Stimulated activated CD8-positive, alpha-beta memory T cell treated with anti-CD3 and anti-CD28 coated beads, Interleukin-12 subunit alpha, Interleukin-12 subunit beta, amount 100 ng/mL, for 1 hour (primary cell): ENCODE results near the gene PHLPP1.

Experiments used
- DNase-seq: peaks from one replicate; pipeline ENCODE4 v3.0.0-alpha.2; 2020; ENCODE audit warnings: low read depth

The PHLPP1 gene

GRCh38 chr18:62811674-62812073, 96.3 kb downstream of the PHLPP1 start:
- DNase-seq: no peak

DNA sequence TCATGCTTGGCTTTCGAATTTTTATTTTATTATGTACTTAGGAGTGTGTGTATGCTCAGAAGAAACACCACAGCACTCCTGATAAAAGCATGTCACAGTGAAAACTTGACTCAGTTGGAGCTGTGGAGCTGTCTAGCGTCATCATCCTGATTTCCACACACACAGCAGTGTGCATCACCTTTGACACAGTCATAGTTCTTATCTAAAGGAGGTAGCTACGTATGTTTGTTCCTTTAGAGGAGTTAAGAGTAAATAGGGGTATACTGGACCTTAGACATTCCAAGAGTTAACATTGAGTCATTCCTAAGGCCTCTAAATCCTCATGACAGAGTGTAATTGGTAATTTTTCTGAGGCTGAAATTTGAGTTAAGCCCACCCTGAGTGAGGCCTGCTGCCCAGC, 96.9 kb downstream of the PHLPP1 start:
- no peak for DNase-seq

GRCh38 chr18:62812876-62813275, 97.5 kb downstream of the PHLPP1 start:
- DNase-seq: no peak

GRCh38 chr18:62814132-62814759, 98.9 kb downstream of the PHLPP1 start:
- no peak for DNase-seq

DNA sequence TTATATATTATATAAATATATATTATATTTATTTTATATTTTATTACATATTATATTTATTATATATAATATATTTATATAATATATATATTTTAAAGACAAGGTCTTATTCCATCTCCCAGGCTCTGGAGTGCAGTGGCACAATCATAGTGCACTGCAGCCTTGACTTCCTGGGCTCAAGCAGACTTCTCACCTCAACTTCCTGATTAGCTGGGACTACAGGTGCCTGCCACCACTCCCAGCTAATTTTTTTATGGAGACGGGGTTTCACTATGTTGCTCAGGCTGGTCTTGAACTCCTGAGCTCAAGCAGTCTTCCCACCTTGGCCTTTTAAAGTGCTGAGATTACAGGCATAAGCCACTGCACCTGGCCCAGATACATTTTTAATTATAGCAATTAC, 110.0 kb downstream of the PHLPP1 start:
- no peak for DNase-seq

DNA sequence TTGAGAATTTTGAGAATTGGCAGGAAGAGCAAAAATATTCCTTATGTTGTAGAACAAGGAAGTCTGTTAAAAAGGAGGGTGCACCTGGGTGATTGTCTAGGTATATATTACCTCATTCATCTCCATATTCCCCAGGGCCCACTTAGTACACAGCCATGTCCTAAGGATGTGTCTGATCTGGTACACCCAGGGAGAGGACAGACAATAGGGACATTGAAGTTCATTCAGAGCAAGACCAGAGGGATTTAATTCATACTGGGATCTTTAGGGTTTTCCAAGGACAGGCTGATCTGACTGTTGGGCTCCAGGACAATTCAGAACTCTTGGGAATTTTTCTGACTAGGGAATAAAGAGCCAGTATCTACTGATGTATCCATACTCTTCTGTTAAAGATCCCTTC, 112.1 kb downstream of the PHLPP1 start:
- no peak for DNase-seq

DNA sequence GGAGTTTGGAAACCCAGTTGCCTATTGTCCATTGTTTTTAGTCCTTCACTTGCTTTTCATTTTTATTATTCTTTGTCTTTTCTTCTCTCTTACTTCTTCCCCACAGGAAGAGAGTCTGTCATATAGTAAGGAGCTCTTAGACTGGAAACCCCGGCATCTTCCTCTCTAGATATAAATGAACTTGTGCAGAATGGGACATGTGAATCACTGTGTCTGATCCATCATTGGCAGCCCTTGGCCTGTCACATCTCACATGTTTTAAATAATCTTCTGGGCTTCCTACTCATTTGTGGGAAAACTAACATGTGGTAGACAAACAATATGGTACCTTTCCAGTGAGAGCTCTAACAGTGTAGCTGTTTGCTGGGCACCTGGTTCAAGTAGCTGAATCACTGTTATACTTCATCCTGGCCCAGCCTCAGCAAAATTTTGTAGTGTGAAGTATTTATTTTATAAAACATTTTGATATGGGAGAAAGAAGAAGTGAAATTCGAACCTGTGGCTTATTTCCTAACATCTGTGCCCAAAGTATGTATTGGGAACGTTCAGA, 112.8 kb downstream of the PHLPP1 start:
- DNase-seq: no peak

DNA sequence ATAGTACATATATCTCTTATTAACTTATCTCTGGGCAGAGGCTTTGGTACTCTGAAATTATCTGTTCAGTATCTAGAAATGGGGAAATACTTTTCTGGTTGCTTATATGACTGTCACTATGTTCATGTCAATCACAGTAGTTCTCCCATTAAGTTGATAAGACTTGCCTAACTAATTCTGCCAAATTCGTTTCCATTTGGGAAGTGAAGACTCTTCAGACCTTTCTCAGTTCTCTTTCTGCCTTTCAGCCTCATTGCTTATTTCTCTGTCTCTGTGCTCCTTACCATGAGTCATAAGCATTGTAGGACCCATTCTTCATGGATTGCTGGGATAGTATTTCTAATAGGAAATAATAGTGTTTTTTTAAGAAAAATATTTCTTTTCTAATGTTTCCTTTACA, 113.5 kb downstream of the PHLPP1 start:
- DNase-seq: no peak

DNA sequence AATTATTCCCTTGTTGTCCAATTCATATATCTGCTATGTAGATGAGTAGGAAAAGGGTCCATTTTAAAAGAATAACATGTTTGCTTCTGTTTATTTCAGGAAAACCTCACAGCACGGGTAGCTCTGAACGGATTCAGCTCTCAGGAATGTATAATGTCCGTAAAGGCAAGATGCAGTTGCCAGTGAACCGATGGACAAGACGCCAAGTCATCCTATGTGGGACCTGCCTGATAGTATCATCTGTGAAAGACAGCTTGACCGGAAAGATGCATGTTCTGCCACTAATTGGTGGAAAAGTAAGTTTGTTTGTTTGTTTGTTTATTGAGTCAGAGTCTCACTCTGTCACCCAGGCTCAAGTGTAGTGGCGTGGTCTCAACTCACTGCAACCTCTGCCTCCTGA, 114.6 kb downstream of the PHLPP1 start:
- DNase-seq: no peak

DNA sequence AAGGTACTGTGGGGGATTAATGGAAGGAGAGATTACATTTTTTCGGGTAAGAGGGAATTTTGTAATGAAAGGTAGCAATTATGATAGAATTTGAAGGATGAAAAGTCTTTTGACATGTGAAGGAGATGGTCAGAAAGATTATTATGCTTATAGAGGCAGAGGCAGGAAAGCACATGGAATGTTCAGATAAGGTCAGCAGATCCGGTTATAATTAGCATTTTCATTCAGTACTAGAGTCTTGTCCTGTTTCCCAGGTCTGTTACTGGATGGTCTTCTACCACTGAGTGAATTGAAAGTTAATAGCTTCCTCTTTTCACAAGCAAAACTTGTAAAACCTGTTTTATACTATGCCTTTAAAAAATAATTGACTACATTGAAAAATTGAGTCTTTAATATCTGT, 116.9 kb downstream of the PHLPP1 start:
- DNase-seq: no peak

- no peak for DNase-seq
These were observed 118.2 kb downstream of the PHLPP1 start for GRCh38 chr18:62833494-62833893.

- no peak for DNase-seq
These were observed 119.4 kb downstream of the PHLPP1 start for GRCh38 chr18:62834715-62835114.

GRCh38 chr18:62837011-62837410, 121.7 kb downstream of the PHLPP1 start:
- no peak for DNase-seq

- no peak for DNase-seq
These were observed 123.2 kb downstream of the PHLPP1 start for GRCh38 chr18:62838475-62839098.

- no peak for DNase-seq
These were observed 124.8 kb downstream of the PHLPP1 start for GRCh38 chr18:62839874-62840713.

DNA sequence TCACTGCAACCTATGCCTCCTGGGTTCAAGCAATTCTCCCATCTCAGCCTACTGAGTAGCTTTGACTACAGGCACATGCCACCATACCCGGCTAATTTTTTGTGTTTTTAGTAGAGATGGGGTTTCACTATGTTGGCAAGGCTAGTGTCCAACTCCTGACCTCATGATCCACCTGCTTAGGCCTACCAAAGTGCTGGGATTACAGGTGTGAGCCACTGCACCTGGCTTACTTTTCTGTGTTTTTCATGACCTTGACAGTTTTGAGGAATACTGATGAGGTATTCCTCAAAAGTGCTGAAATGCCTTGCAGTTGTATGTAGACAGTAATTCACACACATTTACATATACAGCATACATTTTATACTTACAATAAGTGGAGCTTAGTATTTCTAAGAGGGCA, 126.1 kb downstream of the PHLPP1 start:
- no peak for DNase-seq

- DNase-seq: no peak
These were observed 127.6 kb downstream of the PHLPP1 start for GRCh38 chr18:62842898-62843297.

GRCh38 chr18:62844850-62845643, 129.7 kb downstream of the PHLPP1 start:
- no peak for DNase-seq

DNA sequence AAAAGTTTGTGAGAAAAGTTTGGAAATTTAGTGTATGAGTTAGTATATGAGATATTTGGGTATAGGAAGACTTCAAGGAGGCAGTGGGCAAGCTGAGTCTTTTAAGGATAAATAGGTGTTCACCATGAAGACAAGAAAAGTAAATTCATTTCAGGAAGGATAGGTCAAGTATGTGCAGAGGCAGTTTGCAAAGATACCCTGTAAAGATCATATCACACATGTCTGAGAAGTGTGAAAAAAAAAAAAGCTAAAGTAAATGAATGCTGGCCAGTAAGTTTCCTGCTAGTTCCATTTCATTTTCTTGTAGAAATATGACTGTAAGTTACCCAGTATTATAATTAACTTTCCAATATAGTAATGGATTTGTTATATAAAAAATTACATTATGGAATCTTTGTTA, 131.0 kb downstream of the PHLPP1 start:
- DNase-seq: no peak

DNA sequence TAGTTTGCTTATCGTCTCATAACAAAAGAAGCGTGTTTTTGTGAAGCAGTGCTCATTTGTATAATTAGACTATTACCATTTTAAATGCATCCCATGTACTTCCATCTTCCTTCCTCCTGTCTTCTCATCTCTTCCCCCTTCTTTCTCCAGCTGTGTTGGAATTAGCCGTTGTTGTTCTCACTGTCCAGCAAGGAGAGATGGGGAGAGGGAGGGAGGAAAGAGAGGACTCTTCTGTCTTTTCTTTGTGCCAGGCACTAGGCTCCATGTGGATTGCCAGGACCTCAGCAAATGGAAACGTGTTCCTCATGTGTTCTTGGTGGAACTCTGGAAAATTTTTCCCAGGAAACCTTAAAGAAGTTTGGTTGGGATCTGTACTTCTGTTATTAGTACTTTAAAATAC, 131.7 kb downstream of the PHLPP1 start:
- no peak for DNase-seq

DNA sequence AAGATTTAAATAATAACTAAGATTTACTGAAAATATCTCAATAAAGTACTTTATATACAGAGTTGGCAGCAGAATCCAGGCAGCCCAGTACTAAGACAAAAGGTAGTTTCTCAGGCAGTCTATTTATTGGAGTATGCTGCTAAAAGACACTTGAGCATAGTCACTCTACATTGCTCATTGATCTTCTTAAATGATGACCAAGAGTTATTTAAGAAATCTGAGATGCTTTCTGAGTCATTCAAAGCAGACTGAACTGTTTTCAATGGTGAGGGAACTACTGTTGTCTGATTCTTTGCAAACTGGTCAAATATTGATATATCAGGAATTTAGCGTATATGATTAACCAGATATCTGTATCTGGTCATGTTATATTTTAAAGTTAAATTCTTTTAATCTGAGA, 133.6 kb downstream of the PHLPP1 start:
- no peak for DNase-seq

DNA sequence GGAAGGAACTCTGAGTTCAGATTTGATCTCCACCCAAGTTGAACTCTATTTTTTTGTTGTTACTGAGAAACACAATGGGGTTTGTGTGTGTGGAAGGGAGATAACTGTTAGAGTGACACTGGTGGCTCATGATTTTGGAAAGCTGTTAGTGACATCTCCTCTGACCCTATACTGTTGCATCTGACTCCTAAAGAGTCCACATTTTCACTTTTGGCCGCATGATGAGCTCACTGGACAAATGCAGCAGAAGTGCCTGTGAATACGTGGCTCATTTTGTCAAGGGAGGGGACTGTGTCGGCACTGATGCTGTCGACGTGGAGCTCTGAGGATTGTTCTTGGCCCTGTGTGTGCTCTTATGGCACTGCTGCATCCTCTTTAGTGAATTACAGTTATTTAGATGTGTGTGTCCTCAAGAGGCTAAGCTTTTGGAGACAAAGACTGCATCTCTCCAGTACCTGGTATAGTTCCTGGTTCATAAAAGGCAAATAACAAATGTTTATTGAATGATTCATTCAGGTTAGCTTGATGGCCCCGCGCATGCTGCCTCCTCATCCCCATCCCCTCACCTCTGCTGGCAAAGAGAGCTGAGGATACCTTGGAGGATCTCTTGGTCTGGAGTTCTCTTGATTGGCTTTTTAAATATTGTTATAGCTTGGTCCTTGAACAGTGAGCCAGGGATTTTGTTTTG, 135.4 kb downstream of the PHLPP1 start:
- no peak for DNase-seq
